ENCODE results near the gene ZC3H12A.

The ZC3H12A gene

GRCh38 chr1:37533317-37534093, 59.1 kb downstream of the ZC3H12A start:
- Histone ChIP-seq H3K36me3 (ENCODE audit: insufficient read depth, low read length) (peaks cover 31% of the 10 kb centered on the region), H3K27me3 (ENCODE audit: insufficient read depth, low read length) (no peaks in the 10 kb centered on the region), H3K79me2 (ENCODE audit: insufficient read depth, low read length) (no peaks in the 10 kb centered on the region), H4K20me1 (ENCODE audit: insufficient read depth, low read length) (no peaks in the 10 kb centered on the region), H3K4me1 (ENCODE audit: insufficient read depth, low read length, severe bottlenecking) (no peaks in the 10 kb centered on the region), H3K9ac (ENCODE audit: low read length) (no peak overlapping the region), H3K9me2 (ENCODE audit: low read depth, low read length) (no peaks in the 10 kb centered on the region), H3K4me3 (ENCODE audit: low read depth, low read length, poor library complexity, severe bottlenecking) (no peak overlapping the region), H3K4me2 (ENCODE audit: low read length) (no peak overlapping the region), H3K27ac (ENCODE audit: low read depth, low read length, poor library complexity, severe bottlenecking) (no peak overlapping the region), H3K9me3 (ENCODE audit: low read length) (no peaks in the 10 kb centered on the region), H2AFZ (ENCODE audit: low read length) (no peak overlapping the region), H3F3A (ENCODE audit: insufficient read depth, low read length) (no peaks in the 10 kb centered on the region)
- TF ChIP-seq CTCF (IDR thresholded peaks at IDR 0.05; ENCODE audit: low read length) (no peak), EZH2 (IDR thresholded peaks at IDR 0.05; ENCODE audit: borderline replicate concordance, low read length) (no peak)

Measured in OCI-LY1 (cell line).